ENCODE measurements around the gene IFT22. TPM values are rescaled to one million over a fixed set of nuclear protein-coding genes. Genes with fewer than 3 reads are reported as not detected.
"Not testable (repeated sequence)": the region's sequence is repeated elsewhere in the genome, so short reads cannot be mapped to it uniquely, and the experiment has no call there.

IFT22 gene
- polyA plus RNA-seq, 1 of the 3 experiments (the other 2 are of a cell fraction): 66.7 TPM

GRCh38 chr7:101287032-101287431, 34.6 kb downstream of the IFT22 start:
- POLR2A ChIA-PET: no interaction called here
- no peak overlapping the region for H3K9ac ChIP-seq
- CTCF ChIA-PET: interaction anchor here (1.3 to 1.7 kb wide), 2 partner anchors 28 to 143 kb away, joined by 3 to 4 read pairs; no protein-coding TSS in a partner anchor

GRCh38 chr7:101285880-101286279, 35.7 kb downstream of the IFT22 start:
- H2AFZ ChIP-seq (ENCODE audit: low read depth); DNase-seq; H3K36me3 ChIP-seq (replicated peaks in 1 of 2; ENCODE audit: control insufficient read depth in 1 of 2, insufficient read depth in 2 of 2, low read length in 1 of 2); H3K9ac ChIP-seq; H3K9me3 ChIP-seq; H3K4me2 ChIP-seq; POLR2A ChIA-PET; H3K9me2 ChIP-seq; H3K79me2 ChIP-seq (ENCODE audit: insufficient read depth); H3K4me3 ChIP-seq (ENCODE audit: low read depth in 2 of 2, low read length in 1 of 2); H3F3A ChIP-seq (replicated peaks; ENCODE audit: insufficient read depth); H3K4me1 ChIP-seq (ENCODE audit: control insufficient read depth in 1 of 2, insufficient read depth in 2 of 2, low read depth in 1 of 2, low read length in 1 of 2); H4K20me1 ChIP-seq (ENCODE audit: insufficient read depth); H3K27ac ChIP-seq (ENCODE audit: low read depth in 2 of 2, low read length in 1 of 2): not testable (repeated sequence)
- WGBS (ENCODE audit: low lambda C conversion rate): 52% methylated on average over 3 of the region's 3 CpGs
- CTCF ChIA-PET: interaction anchor here (1.4 kb wide), 2 partner anchors 29 to 148 kb away, joined by 3 to 6 read pairs; no protein-coding TSS in a partner anchor
- peaks cover 11% of the 10 kb centered on the region; the same call in 1 of the 2 replicates for H3K27me3 ChIP-seq (ENCODE audit: insufficient read depth)

More at GRCh38 chr7:101287032-101287431, 34.6 kb downstream of the IFT22 start:
- H2AFZ ChIP-seq (ENCODE audit: low read depth): no peak overlapping the region
- H3K27me3 ChIP-seq (ENCODE audit: insufficient read depth): peaks cover 23% of the 10 kb centered on the region
- H3K9me3 ChIP-seq: no peaks in the 10 kb centered on the region
- H3K4me3 ChIP-seq (ENCODE audit: low read depth in 2 of 2, low read length in 1 of 2): no peak overlapping the region
- 86% methylated on average over 3 of the region's 6 CpGs for WGBS (ENCODE audit: low lambda C conversion rate)
- TF ChIP-seq YY1 (IDR thresholded peaks at IDR 0.05; ENCODE audit: low read depth) (no peak), MAX (IDR thresholded peaks at IDR 0.05; ENCODE audit: low read depth) (no peak), POLR2AphosphoS5 (IDR thresholded peaks at IDR 0.05; ENCODE audit: low read depth, low read length) (no peak)
- H3K9me2 ChIP-seq: no peaks in the 10 kb centered on the region
- no peak for DNase-seq
- no peak overlapping the region for H3K27ac ChIP-seq (ENCODE audit: low read depth in 2 of 2, low read length in 1 of 2)
- H3K79me2 ChIP-seq (ENCODE audit: insufficient read depth): no peaks in the 10 kb centered on the region
- H4K20me1 ChIP-seq (ENCODE audit: insufficient read depth): no peaks in the 10 kb centered on the region
- H3K36me3 ChIP-seq (replicated peaks in 1 of 2; ENCODE audit: control insufficient read depth in 1 of 2, insufficient read depth in 2 of 2, low read length in 1 of 2): no peaks in the 10 kb centered on the region
- no peak overlapping the region for H3K4me2 ChIP-seq
- peaks cover 3% of the 10 kb centered on the region for H3F3A ChIP-seq (replicated peaks; ENCODE audit: insufficient read depth)
- peaks cover 0 to 2% of the 10 kb centered on the region in 2 experiments; a peak in 1 of 4 replicates for H3K4me1 ChIP-seq (ENCODE audit: control insufficient read depth in 1 of 2, insufficient read depth in 2 of 2, low read depth in 1 of 2, low read length in 1 of 2)

- POLR2A ChIA-PET: no interaction called here
- no peak for DNase-seq
- H3K9ac ChIP-seq: no peak overlapping the region
- H3K9me2 ChIP-seq: no peaks in the 10 kb centered on the region
- no peaks in the 10 kb centered on the region for H3K9me3 ChIP-seq
- no peaks in the 10 kb centered on the region for H4K20me1 ChIP-seq (ENCODE audit: insufficient read depth)
- no peak overlapping the region for H3K27ac ChIP-seq (ENCODE audit: low read depth in 2 of 2, low read length in 1 of 2)
- no peak overlapping the region for H2AFZ ChIP-seq (ENCODE audit: low read depth)
- H3K4me3 ChIP-seq (ENCODE audit: low read depth in 2 of 2, low read length in 1 of 2): no peak overlapping the region
- peaks cover 0 to 2% of the 10 kb centered on the region in 2 experiments; a peak in 1 of 4 replicates for H3K4me1 ChIP-seq (ENCODE audit: control insufficient read depth in 1 of 2, insufficient read depth in 2 of 2, low read depth in 1 of 2, low read length in 1 of 2)
- no peak overlapping the region for H3K4me2 ChIP-seq
- H3F3A ChIP-seq (replicated peaks; ENCODE audit: insufficient read depth): peaks cover 3% of the 10 kb centered on the region
- H3K27me3 ChIP-seq (ENCODE audit: insufficient read depth): peaks cover 9% of the 10 kb centered on the region; the same call in 1 of the 2 replicates
- H3K79me2 ChIP-seq (ENCODE audit: insufficient read depth): no peaks in the 10 kb centered on the region
- 75% methylated on average over 9 of the region's 9 CpGs for WGBS (ENCODE audit: low lambda C conversion rate)
- no peaks in the 10 kb centered on the region for H3K36me3 ChIP-seq (replicated peaks in 1 of 2; ENCODE audit: control insufficient read depth in 1 of 2, insufficient read depth in 2 of 2, low read length in 1 of 2)
- CTCF ChIA-PET: interaction anchor here (0.9 to 1.4 kb wide), 3 partner anchors 30 to 147 kb away, joined by 3 to 6 read pairs (median 3); no protein-coding TSS in a partner anchor
- TF ChIP-seq ELF1 (IDR thresholded peaks at IDR 0.05): no peak
- TF ChIP-seq REST (IDR thresholded peaks at IDR 0.05; ENCODE audit: low read depth, low read length): no peak
- TF ChIP-seq GABPA (IDR thresholded peaks at IDR 0.05; ENCODE audit: low read depth): no peak
- TF ChIP-seq CHD2 (IDR thresholded peaks at IDR 0.05; ENCODE audit: low read length, partially characterized antibody): no peak
- TF ChIP-seq MXI1 (IDR thresholded peaks at IDR 0.05; ENCODE audit: low read depth, low read length): no peak
- TF ChIP-seq RXRA (IDR thresholded peaks at IDR 0.05; ENCODE audit: borderline replicate concordance, low read depth): no peak
- no peak for TF ChIP-seq TCF12 (IDR thresholded peaks at IDR 0.05)
- no peak for TF ChIP-seq NRF1 (IDR thresholded peaks at IDR 0.05; ENCODE audit: low read depth, low read length)
- TF ChIP-seq USF1 (IDR thresholded peaks at IDR 0.05; ENCODE audit: borderline replicate concordance, low read depth): no peak
- no peak for TF ChIP-seq FOXJ3 (CRISPR knock-in tag; IDR thresholded peaks at IDR 0.05)
- no peak for TF ChIP-seq IRF3 (IDR thresholded peaks at IDR 0.05; ENCODE audit: low read depth, low read length)
- no peak for TF ChIP-seq TEAD4 (IDR thresholded peaks at IDR 0.05; ENCODE audit: borderline replicate concordance, insufficient read depth)
- no peak for TF ChIP-seq SIN3A (IDR thresholded peaks at IDR 0.05; ENCODE audit: borderline replicate concordance, low read depth, low read length)
- TF ChIP-seq FOSL2 (IDR thresholded peaks at IDR 0.05; ENCODE audit: borderline replicate concordance, low read depth): no peak
- no peak for TF ChIP-seq EP300 (IDR thresholded peaks at IDR 0.05; ENCODE audit: borderline replicate concordance in 1 of 2, low read depth in 1 of 2, low read length in 1 of 2)
Observed at GRCh38 chr7:101285171-101285570, 36.4 kb downstream of the IFT22 start.

Measured in SK-N-SH (cell line).